ENCODE results near the gene ANO2.

DNA sequence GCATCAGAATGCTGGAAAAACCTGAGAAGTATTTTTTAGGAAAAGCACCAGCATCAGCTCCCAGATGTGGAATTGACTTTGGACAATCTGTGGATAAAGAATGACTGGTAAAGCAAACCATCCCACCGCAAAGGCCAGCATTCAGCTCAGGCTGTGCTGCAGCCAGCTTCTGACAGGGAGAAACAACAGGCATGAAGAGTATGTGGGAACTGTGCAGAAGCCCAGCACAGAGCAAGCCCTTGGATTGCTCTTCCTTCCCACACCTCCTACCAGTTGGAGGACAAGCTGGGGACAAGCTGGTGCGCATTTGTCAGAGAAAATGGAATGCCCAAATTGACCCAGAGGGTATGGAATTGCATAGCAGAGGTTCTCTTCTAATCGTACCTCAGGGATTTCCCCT, 228.1 kb downstream of the ANO2 start:
- TF ChIP-seq, protein P1, sequence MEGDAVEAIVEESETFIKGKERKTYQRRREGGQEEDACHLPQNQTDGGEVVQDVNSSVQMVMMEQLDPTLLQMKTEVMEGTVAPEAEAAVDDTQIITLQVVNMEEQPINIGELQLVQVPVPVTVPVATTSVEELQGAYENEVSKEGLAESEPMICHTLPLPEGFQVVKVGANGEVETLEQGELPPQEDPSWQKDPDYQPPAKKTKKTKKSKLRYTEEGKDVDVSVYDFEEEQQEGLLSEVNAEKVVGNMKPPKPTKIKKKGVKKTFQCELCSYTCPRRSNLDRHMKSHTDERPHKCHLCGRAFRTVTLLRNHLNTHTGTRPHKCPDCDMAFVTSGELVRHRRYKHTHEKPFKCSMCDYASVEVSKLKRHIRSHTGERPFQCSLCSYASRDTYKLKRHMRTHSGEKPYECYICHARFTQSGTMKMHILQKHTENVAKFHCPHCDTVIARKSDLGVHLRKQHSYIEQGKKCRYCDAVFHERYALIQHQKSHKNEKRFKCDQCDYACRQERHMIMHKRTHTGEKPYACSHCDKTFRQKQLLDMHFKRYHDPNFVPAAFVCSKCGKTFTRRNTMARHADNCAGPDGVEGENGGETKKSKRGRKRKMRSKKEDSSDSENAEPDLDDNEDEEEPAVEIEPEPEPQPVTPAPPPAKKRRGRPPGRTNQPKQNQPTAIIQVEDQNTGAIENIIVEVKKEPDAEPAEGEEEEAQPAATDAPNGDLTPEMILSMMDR (IDR thresholded peaks at IDR 0.05), result no peak
- no peak for TF ChIP-seq POLR2A (IDR thresholded peaks at IDR 0.05)

Measured in uterus (tissue), 2 donors.